Erythroblast (primary cell): ENCODE data around the gene NENF.
"Not testable (repeated sequence)": the region's sequence is repeated elsewhere in the genome, so short reads cannot be mapped to it uniquely, and the experiment has no call there.

Source experiments
- DNase-seq, 2 experiments: peaks; one replicate each; lab custom pipeline; 2025; lab: John Stamatoyannopoulos, UW
- GATA1 ChIP-seq: IDR thresholded peaks from 2 replicates; pipeline ENCODE4 v1.6.1; 2011; ENCODE audit warnings: low read depth, mild to moderate bottlenecking, control low read depth, low read length, moderate library complexity
- POLR2A ChIP-seq: IDR thresholded peaks from 2 replicates; pipeline ENCODE4 v1.6.1; 2011; ENCODE audit warnings: mild to moderate bottlenecking, low read length

The NENF gene

GRCh38 chr1:212432661-212433576 lies at the start of gene NENF:
Gene NENF (plus strand): TSS chr1:212432920. CDS start chr1:212432944, 24 bp downstream.
- peak; percentile 89 to 91 for DNase-seq
- TF ChIP-seq GATA1 (no peak), POLR2A (peak; percentile 77)

GRCh38 chr1:212386029-212386428 lies 46.7 kb upstream of the NENF start:
- TF ChIP-seq POLR2A (no peak), GATA1 (no peak)
- DNase-seq = no peak

GRCh38 chr1:212388985-212389716 lies 43.6 kb upstream of the NENF start:
- DNase-seq = no peak
- TF ChIP-seq POLR2A (no peak), GATA1 (no peak)

- DNase-seq = not testable (repeated sequence)
Observed at GRCh38 chr1:212395678-212396437, 36.9 kb upstream of the NENF start.

- TF ChIP-seq POLR2A (no peak), GATA1 (no peak)
- peak in 1 of 2 experiments; percentile 22 for DNase-seq
Observed at GRCh38 chr1:212396638-212397037, 36.1 kb upstream of the NENF start.

- DNase-seq = no peak
- TF ChIP-seq POLR2A (no peak), GATA1 (no peak)
Observed at GRCh38 chr1:212397171-212397570, 35.5 kb upstream of the NENF start.

GRCh38 chr1:212401042-212401441 lies 31.7 kb upstream of the NENF start:
- TF ChIP-seq POLR2A (no peak), GATA1 (no peak)
- DNase-seq = no peak

- DNase-seq = no peak
- no peak for TF ChIP-seq GATA1
- no peak for TF ChIP-seq POLR2A
Observed at GRCh38 chr1:212401838-212402582, 30.7 kb upstream of the NENF start.

- DNase-seq = no peak
- no peak for TF ChIP-seq GATA1
- no peak for TF ChIP-seq POLR2A
Observed at GRCh38 chr1:212402666-212403321, 29.9 kb upstream of the NENF start.

- DNase-seq = no peak
- TF ChIP-seq GATA1 (no peak), POLR2A (no peak)
Observed at GRCh38 chr1:212410231-212410820, 22.4 kb upstream of the NENF start.

GRCh38 chr1:212412374-212412773 lies 20.3 kb upstream of the NENF start:
- TF ChIP-seq GATA1 (no peak), POLR2A (no peak)
- DNase-seq = no peak

- peak in 1 of 2 experiments; percentile 64 for DNase-seq
Observed at GRCh38 chr1:212413902-212414327, 18.8 kb upstream of the NENF start.

More at GRCh38 chr1:212413902-212414327, 18.8 kb upstream of the NENF start:
- TF ChIP-seq GATA1 (no peak), POLR2A (no peak)
